Loucy (cell line): ENCODE measurements around the gene OR7A5.

Experiments used
- CTCF ChIP-seq: fragments of 200-600 bp; sonication (generic); conservative IDR thresholded peaks from 2 replicates; pipeline ENCODE4 v1.5.1; 2014; ENCODE audit warnings: mild to moderate bottlenecking, antibody characterized with exemption, low read length
- EZH2phosphoT487 ChIP-seq: fragments of 200-600 bp; IDR thresholded peaks from 2 replicates; pipeline ENCODE4 v1.6.1; 2018; ENCODE audit warnings: antibody characterized with exemption, mild to moderate bottlenecking, moderate library complexity, borderline replicate concordance

GRCh38 chr19:14868497-14868896 lies 33.5 kb upstream of the OR7A5 start:
- TF ChIP-seq CTCF (no peak), EZH2phosphoT487 (no peak)
